CD4-positive, alpha-beta T cell treated with Interleukin-6 for 4 hours (primary cell): ENCODE data around the gene GRAMD1B.
"Not testable (repeated sequence)": the region's sequence is repeated elsewhere in the genome, so short reads cannot be mapped to it uniquely, and the experiment has no call there.

Source experiments
- DNase-seq: peaks from one replicate; pipeline ENCODE4 v3.0.0-alpha.2; 2020; ENCODE audit warnings: mixed read lengths

The GRAMD1B gene

GRCh38 chr11:123448823-123449222, 18.8 kb downstream of the GRAMD1B start:
- DNase-seq, result no peak

- no peak for DNase-seq
Measured at GRCh38 chr11:123449436-123449835, 19.4 kb downstream of the GRAMD1B start.

- no peak for DNase-seq
Measured at GRCh38 chr11:123450623-123451022, 20.6 kb downstream of the GRAMD1B start.

- no peak for DNase-seq
Measured at GRCh38 chr11:123451183-123451781, 21.2 kb downstream of the GRAMD1B start.

- DNase-seq, result no peak
Measured at GRCh38 chr11:123452794-123453193, 22.7 kb downstream of the GRAMD1B start.

- DNase-seq, result peak; percentile 58
Measured at GRCh38 chr11:123454060-123454651, 24.1 kb downstream of the GRAMD1B start.

GRCh38 chr11:123454796-123455195, 24.7 kb downstream of the GRAMD1B start:
- no peak for DNase-seq

- peak; percentile 7 for DNase-seq
Measured at GRCh38 chr11:123456448-123456847, 26.4 kb downstream of the GRAMD1B start.

- peak; percentile 5 for DNase-seq
Measured at GRCh38 chr11:123457187-123457770, 27.2 kb downstream of the GRAMD1B start.

- no peak for DNase-seq
Measured at GRCh38 chr11:123458501-123458900, 28.4 kb downstream of the GRAMD1B start.

- no peak for DNase-seq
Measured at GRCh38 chr11:123460012-123460700, 30.1 kb downstream of the GRAMD1B start.

GRCh38 chr11:123461164-123461563, 31.1 kb downstream of the GRAMD1B start:
- DNase-seq, result no peak

GRCh38 chr11:123465667-123466066, 35.6 kb downstream of the GRAMD1B start:
- DNase-seq, result not testable (repeated sequence)

GRCh38 chr11:123466172-123466571, 36.1 kb downstream of the GRAMD1B start:
- DNase-seq, result not testable (repeated sequence)

- no peak for DNase-seq
Measured at GRCh38 chr11:123469089-123469488, 39.0 kb downstream of the GRAMD1B start.

GRCh38 chr11:123469586-123469985, 39.5 kb downstream of the GRAMD1B start:
- DNase-seq, result no peak

- DNase-seq, result no peak
Measured at GRCh38 chr11:123470842-123471241, 40.8 kb downstream of the GRAMD1B start.

- DNase-seq, result no peak
Measured at GRCh38 chr11:123472236-123472935, 42.3 kb downstream of the GRAMD1B start.

- DNase-seq, result no peak
Measured at GRCh38 chr11:123473941-123474677, 44.0 kb downstream of the GRAMD1B start.

- no peak for DNase-seq
Measured at GRCh38 chr11:123474994-123475393, 44.9 kb downstream of the GRAMD1B start.

- DNase-seq, result no peak
Measured at GRCh38 chr11:123475469-123475868, 45.4 kb downstream of the GRAMD1B start.

GRCh38 chr11:123477205-123477907, 47.3 kb downstream of the GRAMD1B start:
- DNase-seq, result no peak
